ENCODE results near the gene CDH24.

GRCh38 chr14:23103581-23103980 is 46.3 kb upstream of the CDH24 start:
- TF ChIP-seq CTCF (IDR thresholded peaks at IDR 0.05; ENCODE audit: low read depth, low read length) = no peak
- no peak for TF ChIP-seq POLR2A (IDR thresholded peaks at IDR 0.05; ENCODE audit: extremely low read depth, insufficient read length)
